PC-9 (cell line): Measurements from ENCODE around the gene MAD2L2. TPM values are rescaled to one million over a fixed set of nuclear protein-coding genes. Genes with fewer than 3 reads are reported as not detected.

Source experiments
- BruUV-seq: library from RNA; stranded (reverse); fragments of 400-500 nt; replicated peaks from 2 replicates; lab custom pipeline; 2021; lab: Mats Ljungman, UMichigan
- CTCF ChIA-PET: fragments of 300-600 bp; sonication (Branson Sonifier 250); formaldehyde crosslinking; loops from one replicate; lab custom pipeline; 2022; ENCODE audit warnings: antibody characterized with exemption; lab: Charles Lee
- POLR2A ChIA-PET: fragments of 300-600 bp; sonication (Branson Sonifier 250); formaldehyde crosslinking; loops from one replicate; lab custom pipeline; 2022; ENCODE audit warnings: antibody characterized with exemption; ENCODE audit not compliant: unreplicated experiment; lab: Charles Lee
- DNase-seq, 2 experiments: peaks; one replicate each; pipeline versions ENCODE4 v3.0.0 to v3.0.0-alpha.2; 2015 to 2022; ENCODE audit warnings: mixed read lengths in 1 of 2
- H2AFZ ChIP-seq: fragments of 200-600 bp; sonication (generic); 2 replicates; pipeline ENCODE4 v1.8.1; 2017; ENCODE audit warnings: antibody characterized with exemption
- H3F3A ChIP-seq: fragments of 200-600 bp; sonication (generic); 2 replicates; pipeline ENCODE4 v1.8.1; 2017; ENCODE audit warnings: antibody characterized with exemption, mild to moderate bottlenecking, low read depth; ENCODE audit not compliant: insufficient read depth
- H3K27ac ChIP-seq: fragments of 200-600 bp; sonication (generic); 2 replicates; pipeline ENCODE4 v1.6.1; 2016; ENCODE audit warnings: mixed run types
- H3K27me3 ChIP-seq: fragments of 200-600 bp; sonication (generic); 2 replicates; pipeline ENCODE4 v1.6.1; 2016; ENCODE audit warnings: low read depth, mixed run types; ENCODE audit not compliant: insufficient read depth
- H3K36me3 ChIP-seq: fragments of 200-600 bp; sonication (generic); 2 replicates; pipeline ENCODE4 v1.6.1; 2016; ENCODE audit warnings: low read depth, mixed run types
- H3K4me1 ChIP-seq: fragments of 200-600 bp; sonication (generic); replicated peaks from 2 replicates; pipeline ENCODE4 v1.6.1; 2016; ENCODE audit warnings: mixed run types; ENCODE audit not compliant: insufficient read depth
- H3K4me2 ChIP-seq: fragments of 200-600 bp; sonication (generic); 2 replicates; pipeline ENCODE4 v1.6.1; 2017; ENCODE audit warnings: mixed run types
- H3K4me3 ChIP-seq: fragments of 200-600 bp; sonication (generic); 2 replicates; pipeline ENCODE4 v1.6.1; 2016; ENCODE audit warnings: mixed run types
- H3K79me2 ChIP-seq: fragments of 200-600 bp; sonication (generic); 2 replicates; pipeline ENCODE4 v1.6.1; 2017; ENCODE audit warnings: low read depth, mixed run types
- H3K9me2 ChIP-seq: fragments of 200-600 bp; sonication (generic); 2 replicates; pipeline ENCODE4 v1.8.1; 2017; ENCODE audit warnings: mild to moderate bottlenecking; ENCODE audit not compliant: insufficient read depth
- H3K9me3 ChIP-seq: fragments of 200-600 bp; sonication (generic); 2 replicates; pipeline ENCODE4 v1.8.1; 2016; ENCODE audit warnings: low read depth; ENCODE audit not compliant: insufficient read depth
- H4K20me1 ChIP-seq: fragments of 200-600 bp; sonication (generic); 2 replicates; pipeline ENCODE4 v1.8.1; 2017; ENCODE audit not compliant: insufficient read depth
- EZH2 ChIP-seq: fragments of 200-600 bp; sonication (generic); IDR thresholded peaks from 2 replicates; pipeline ENCODE4 v1.8.0; 2017; ENCODE audit warnings: antibody characterized with exemption, low read depth
- intact Hi-C: fragments of 100-400 bp; cut with micrococcal nuclease; formaldehyde crosslinking; loops from one replicate; pipeline ENCODE4 v1.10.0; 2022; ENCODE audit not compliant: unreplicated experiment
- total RNA-seq: library from RNA; stranded (reverse); gene quantifications from 2 replicates; pipeline ENCODE4 v1.2.3, GENCODE V29; 2021
- TF ChIP-seq, protein P1 (sequence below): fragments of 200-600 bp; sonication (generic); conservative IDR thresholded peaks from 2 replicates; pipeline ENCODE4 v1.6.1; 2017; ENCODE audit warnings: mixed run types, antibody characterized with exemption, mild to moderate bottlenecking, moderate library complexity

MAD2L2 gene
- total RNA-seq, 1 experiment from 2014 or later: 52.9 TPM

DNA sequence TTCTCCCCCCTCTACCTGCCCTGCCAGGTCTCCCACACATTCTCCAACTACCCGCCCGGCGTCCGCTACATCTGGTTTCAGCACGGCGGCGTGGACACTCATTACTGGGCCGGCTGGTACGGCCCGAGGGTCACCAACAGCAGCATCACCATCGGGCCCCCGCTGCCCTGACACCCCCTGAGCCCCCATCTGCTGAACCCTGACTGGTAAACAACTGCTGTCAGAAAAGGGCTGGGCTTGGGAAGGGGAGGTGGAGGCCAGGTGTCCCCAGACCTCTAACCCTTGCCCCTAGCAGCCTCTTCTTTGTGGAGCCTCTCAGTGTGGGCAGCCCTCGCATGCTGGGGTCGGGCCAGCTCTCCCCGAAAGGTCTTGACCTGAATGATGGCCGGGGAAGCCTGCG, 19.8 kb downstream of the MAD2L2 start:
- Histone ChIP-seq H3F3A (no peaks in the 10 kb centered on the region), H3K9me3 (no peaks in the 10 kb centered on the region), H3K4me2 (no peak overlapping the region), H3K79me2 (no peaks in the 10 kb centered on the region), H3K27ac (no peak overlapping the region), H3K36me3 (no peaks in the 10 kb centered on the region), H4K20me1 (no peaks in the 10 kb centered on the region), H3K27me3 (no peaks in the 10 kb centered on the region), H3K4me3 (no peak overlapping the region), H3K4me1 (no peaks in the 10 kb centered on the region), H3K9me2 (no peaks in the 10 kb centered on the region), H2AFZ (no peak overlapping the region)
- ChIA-PET POLR2A (no interaction called here), CTCF (no interaction called here)
- BruUV-seq: no TSS peak
- no peak for TF ChIP-seq EZH2
- TF ChIP-seq, protein P1, sequence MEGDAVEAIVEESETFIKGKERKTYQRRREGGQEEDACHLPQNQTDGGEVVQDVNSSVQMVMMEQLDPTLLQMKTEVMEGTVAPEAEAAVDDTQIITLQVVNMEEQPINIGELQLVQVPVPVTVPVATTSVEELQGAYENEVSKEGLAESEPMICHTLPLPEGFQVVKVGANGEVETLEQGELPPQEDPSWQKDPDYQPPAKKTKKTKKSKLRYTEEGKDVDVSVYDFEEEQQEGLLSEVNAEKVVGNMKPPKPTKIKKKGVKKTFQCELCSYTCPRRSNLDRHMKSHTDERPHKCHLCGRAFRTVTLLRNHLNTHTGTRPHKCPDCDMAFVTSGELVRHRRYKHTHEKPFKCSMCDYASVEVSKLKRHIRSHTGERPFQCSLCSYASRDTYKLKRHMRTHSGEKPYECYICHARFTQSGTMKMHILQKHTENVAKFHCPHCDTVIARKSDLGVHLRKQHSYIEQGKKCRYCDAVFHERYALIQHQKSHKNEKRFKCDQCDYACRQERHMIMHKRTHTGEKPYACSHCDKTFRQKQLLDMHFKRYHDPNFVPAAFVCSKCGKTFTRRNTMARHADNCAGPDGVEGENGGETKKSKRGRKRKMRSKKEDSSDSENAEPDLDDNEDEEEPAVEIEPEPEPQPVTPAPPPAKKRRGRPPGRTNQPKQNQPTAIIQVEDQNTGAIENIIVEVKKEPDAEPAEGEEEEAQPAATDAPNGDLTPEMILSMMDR: no peak
- intact Hi-C loops: loop anchor here (5.0 kb wide), 1 partner anchor 146 kb away; the partner anchor contains the start of genes CLCN6 and MTHFR
- DNase-seq: no peak

DNA sequence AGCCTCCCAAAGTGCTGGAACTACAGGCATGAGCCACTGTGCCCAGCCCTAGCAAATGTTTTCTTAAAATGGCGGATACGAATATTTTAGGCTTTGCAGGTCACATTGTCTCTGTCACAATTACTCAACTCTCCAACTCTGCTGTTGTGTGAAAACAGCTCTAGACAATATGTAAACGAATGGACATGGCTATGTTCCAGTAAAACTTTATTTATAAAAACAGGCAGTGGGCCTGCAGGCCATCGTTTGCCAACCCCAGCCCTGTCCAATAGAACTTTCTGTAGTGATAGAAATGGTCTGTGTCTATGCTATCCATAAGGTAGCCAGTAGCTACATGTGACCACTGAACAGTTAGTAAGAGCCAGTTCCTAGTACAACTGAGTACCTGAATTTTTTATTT, 21.2 kb downstream of the MAD2L2 start:
- H3F3A ChIP-seq: no peaks in the 10 kb centered on the region
- no peaks in the 10 kb centered on the region for H3K4me1 ChIP-seq
- H3K9me3 ChIP-seq: no peaks in the 10 kb centered on the region
- no peak for DNase-seq
- H3K79me2 ChIP-seq: no peaks in the 10 kb centered on the region
- CTCF ChIA-PET: no interaction called here
- BruUV-seq: no TSS peak
- no peaks in the 10 kb centered on the region for H4K20me1 ChIP-seq
- no peak overlapping the region for H3K4me2 ChIP-seq
- H3K36me3 ChIP-seq: no peaks in the 10 kb centered on the region
- H3K9me2 ChIP-seq: no peaks in the 10 kb centered on the region
- intact Hi-C loops: loop anchor here (5.0 kb wide), 1 partner anchor 148 kb away; the partner anchor contains the start of genes CLCN6 and MTHFR
- no peak overlapping the region for H3K4me3 ChIP-seq
- no peak overlapping the region for H3K27ac ChIP-seq
- H2AFZ ChIP-seq: no peak overlapping the region
- POLR2A ChIA-PET: no interaction called here
- no peak for TF ChIP-seq EZH2
- TF ChIP-seq, protein P1: no peak
- no peaks in the 10 kb centered on the region for H3K27me3 ChIP-seq

DNA sequence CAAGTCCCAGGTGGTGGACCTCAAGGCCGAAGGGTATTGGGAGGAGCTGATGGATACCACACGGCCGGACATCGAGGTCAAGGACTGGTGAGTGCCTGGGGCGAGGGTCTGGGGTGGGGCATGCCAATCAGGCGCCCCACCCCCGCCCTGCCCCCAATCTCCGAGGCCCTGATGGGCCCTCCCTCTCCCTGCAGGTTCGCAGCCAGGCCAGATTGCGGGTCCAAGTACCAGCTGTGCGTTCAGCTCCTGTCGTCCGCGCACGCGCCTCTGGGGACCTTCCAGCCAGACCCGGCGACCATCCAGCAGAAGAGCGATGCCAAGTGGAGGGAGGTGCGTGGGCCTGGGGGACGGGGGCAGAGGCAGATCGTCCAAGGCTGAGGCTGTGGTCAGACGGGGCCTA, 22.4 kb downstream of the MAD2L2 start:
- H3K4me3 ChIP-seq: no peak overlapping the region
- no TSS peak for BruUV-seq
- H3K9me3 ChIP-seq: no peaks in the 10 kb centered on the region
- ChIA-PET CTCF (no interaction called here), POLR2A (no interaction called here)
- H4K20me1 ChIP-seq: no peaks in the 10 kb centered on the region
- H2AFZ ChIP-seq: no peak overlapping the region
- no peaks in the 10 kb centered on the region for H3K36me3 ChIP-seq
- H3K27ac ChIP-seq: no peak overlapping the region
- H3K4me1 ChIP-seq: no peaks in the 10 kb centered on the region
- H3F3A ChIP-seq: peaks cover 5% of the 10 kb centered on the region; the same call in 1 of the 2 replicates
- H3K27me3 ChIP-seq: no peaks in the 10 kb centered on the region
- intact Hi-C loops: no loop called here
- no peaks in the 10 kb centered on the region for H3K9me2 ChIP-seq
- no peak for DNase-seq
- no peaks in the 10 kb centered on the region for H3K79me2 ChIP-seq
- TF ChIP-seq EZH2: no peak
- TF ChIP-seq, protein P1: no peak
- H3K4me2 ChIP-seq: no peak overlapping the region
